HFF-Myc (cell line): ENCODE results near the gene C9orf43.

Source experiments
- DNase-seq: peaks from one replicate; pipeline ENCODE4 v3.0.0-alpha.2; 2011; ENCODE audit warnings: low read depth; ENCODE audit errors: extremely low read depth
- H3K4me3 ChIP-seq: replicated peaks from 2 replicates; pipeline ENCODE4 v1.5.1; 2011; ENCODE audit warnings: low read depth, mild to moderate bottlenecking, control low read depth, low read length
- CTCF ChIP-seq: IDR thresholded peaks from 2 replicates; pipeline ENCODE4 v1.5.1; 2012; ENCODE audit warnings: mild to moderate bottlenecking, low read depth, low read length, control low read depth; ENCODE audit errors: missing control alignments

The C9orf43 gene

DNA sequence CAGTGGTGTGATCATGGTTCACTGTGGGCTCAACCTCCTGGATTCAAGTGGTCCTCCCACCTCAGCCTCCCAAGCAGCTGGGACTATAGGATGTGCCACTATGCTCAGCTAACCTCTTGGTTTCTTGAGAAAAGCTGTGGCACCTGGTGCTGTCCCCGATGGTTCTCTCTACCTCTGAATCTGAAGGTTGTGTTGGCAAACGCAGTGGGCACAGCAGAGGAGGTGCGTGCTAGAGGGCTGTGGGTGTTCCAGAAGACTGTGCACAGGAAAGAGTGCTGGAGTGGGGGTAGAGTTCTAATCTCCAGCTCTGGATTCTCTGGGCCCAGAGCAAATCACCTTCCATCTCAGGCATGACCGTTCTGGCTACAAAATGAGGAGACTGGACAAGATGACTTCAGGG, 65.4 kb downstream of the C9orf43 start:
- TF ChIP-seq CTCF, result no peak
- H3K4me3 ChIP-seq, result no peak overlapping the region
- no peak for DNase-seq

- no peak for DNase-seq
- no peak overlapping the region for H3K4me3 ChIP-seq
- TF ChIP-seq CTCF, result no peak
These were observed 66.0 kb downstream of the C9orf43 start for GRCh38 chr9:113476511-113476916.

GRCh38 chr9:113477058-113477457, 66.5 kb downstream of the C9orf43 start:
- no peak overlapping the region for H3K4me3 ChIP-seq
- no peak for TF ChIP-seq CTCF
- no peak for DNase-seq

DNA sequence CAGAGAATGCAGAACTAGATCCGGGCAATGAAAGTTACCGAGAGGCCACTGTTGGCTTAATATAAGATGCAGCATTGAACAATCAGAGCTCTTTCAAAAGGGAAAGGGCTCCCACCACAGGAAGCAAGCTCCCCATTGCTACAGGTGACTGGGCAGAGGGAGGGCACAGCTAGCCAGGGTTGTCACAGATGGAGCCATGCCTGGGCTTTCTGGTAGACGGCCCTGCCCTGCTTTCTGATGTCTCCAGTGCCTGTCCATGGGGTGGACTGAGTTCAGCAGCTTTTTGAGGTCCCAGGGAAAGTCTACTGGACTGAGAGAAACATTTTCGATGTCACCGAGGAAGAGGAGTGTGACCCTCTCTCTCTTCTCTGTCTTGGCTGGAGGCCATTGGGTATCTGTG, 67.1 kb downstream of the C9orf43 start:
- no peak for DNase-seq
- no peak for TF ChIP-seq CTCF
- no peak overlapping the region for H3K4me3 ChIP-seq

DNA sequence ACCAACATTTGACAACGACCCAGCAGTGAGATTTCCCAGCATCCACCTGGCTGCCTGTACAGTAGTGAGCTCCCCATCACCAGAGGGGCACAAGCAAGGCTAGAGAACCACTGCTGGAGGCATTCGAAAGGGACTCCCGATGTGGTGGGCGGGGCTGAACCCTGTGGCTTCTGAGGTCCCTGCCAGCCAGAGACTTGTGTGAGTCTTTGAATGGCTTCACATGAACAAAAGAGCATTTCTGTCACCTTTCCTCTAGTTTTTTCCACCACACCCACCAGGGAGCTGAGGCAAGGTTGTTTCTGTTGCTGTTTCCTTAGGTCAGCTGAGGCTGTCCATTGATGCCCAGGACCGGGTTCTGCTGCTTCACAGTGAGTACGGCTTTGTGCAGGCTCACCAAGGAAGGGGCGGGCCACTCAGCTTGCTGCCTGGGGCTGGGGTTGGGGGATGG, 68.7 kb downstream of the C9orf43 start:
- no peak overlapping the region for H3K4me3 ChIP-seq
- no peak for TF ChIP-seq CTCF
- DNase-seq, result no peak
